Panc1 (cell line): ENCODE measurements around the gene STK10. TPM values are rescaled to one million over a fixed set of nuclear protein-coding genes. Genes with fewer than 3 reads are reported as not detected.

Experiments used
- ATAC-seq: fragments of 200-7000 bp; cut with Tn5 transposase; 2 replicates; pipeline ENCODE4 v1.9.1; 2020; ENCODE audit warnings: mild to moderate bottlenecking, moderate library complexity
- BruUV-seq: library from RNA; stranded (reverse); fragments of 400-500 nt; replicated peaks from 2 replicates; lab custom pipeline; 2021; lab: Mats Ljungman, UMichigan
- CTCF ChIA-PET: fragments of 300-600 bp; sonication (Branson Sonifier 250); formaldehyde crosslinking; loops from one replicate; lab custom pipeline; 2022; ENCODE audit warnings: antibody characterized with exemption; lab: Charles Lee
- POLR2A ChIA-PET: fragments of 300-600 bp; sonication (Branson Sonifier 250); formaldehyde crosslinking; loops from one replicate; lab custom pipeline; 2022; ENCODE audit warnings: antibody characterized with exemption; lab: Charles Lee
- DNase-seq: peaks from one replicate; pipeline ENCODE4 v3.0.0-alpha.2; 2010; ENCODE audit warnings: low read depth, low spot score
- H3K27ac ChIP-seq: 2 replicates; pipeline ENCODE4 v1.5.1; 2011; ENCODE audit warnings: mild to moderate bottlenecking, low read length, inconsistent platforms
- H3K27me3 ChIP-seq: fragments of 200-500 bp; sonication (Bioruptor generic); 2 replicates; pipeline ENCODE4 v1.6.0; 2014; ENCODE audit warnings: low read length, inconsistent platforms; ENCODE audit not compliant: control insufficient read depth, insufficient read depth
- H3K36me3 ChIP-seq: fragments of 200-500 bp; sonication (Bioruptor generic); 2 replicates; pipeline ENCODE4 v1.5.1; 2014; ENCODE audit warnings: inconsistent platforms, mild to moderate bottlenecking, low read length, moderate library complexity; ENCODE audit not compliant: control insufficient read depth, insufficient read depth
- H3K4me1 ChIP-seq: 2 replicates; pipeline ENCODE4 v1.5.1; 2011; ENCODE audit warnings: inconsistent platforms, mild to moderate bottlenecking, low read length, moderate library complexity; ENCODE audit not compliant: control insufficient read depth, insufficient read depth
- H3K4me3 ChIP-seq, 2 experiments: 2 replicates each; pipeline ENCODE4 v1.5.1; 2011 to 2012; ENCODE audit warnings: low read depth in 2 of 2, low read length in 2 of 2, mild to moderate bottlenecking in 2 of 2, inconsistent platforms in 1 of 2, moderate library complexity in 1 of 2
- H3K9me3 ChIP-seq: fragments of 200-500 bp; sonication (Bioruptor generic); 2 replicates; pipeline ENCODE4 v1.5.1; 2014; ENCODE audit warnings: low read depth, mild to moderate bottlenecking, inconsistent platforms, low read length, moderate library complexity; ENCODE audit not compliant: control insufficient read depth, insufficient read depth
- POLR2AphosphoS5 ChIP-seq: IDR thresholded peaks from 2 replicates; pipeline ENCODE4 v1.6.1; 2012; ENCODE audit warnings: mild to moderate bottlenecking, low read depth, low read length, moderate library complexity
- SIN3A ChIP-seq: IDR thresholded peaks from 2 replicates; pipeline ENCODE4 v1.6.1; 2012; ENCODE audit warnings: low read depth, mild to moderate bottlenecking, low read length, moderate library complexity, borderline replicate concordance; ENCODE audit not compliant: insufficient read depth
- TCF7L2 ChIP-seq: IDR thresholded peaks from 2 replicates; pipeline ENCODE4 v1.6.1; 2011; ENCODE audit warnings: mild to moderate bottlenecking, low read depth, low read length, inconsistent platforms
- in situ Hi-C: cut with HindIII; loops from 2 replicates; pipeline ENCODE4 v1.10.0; 2016; ENCODE audit warnings: low sequenced_read_pairs, low pct_unique_long_range_greater_than_20kb
- intact Hi-C: fragments of 100-400 bp; cut with micrococcal nuclease; formaldehyde crosslinking; loops from one replicate; pipeline ENCODE4 v1.10.0; 2022; ENCODE audit not compliant: unreplicated experiment
- total RNA-seq: library from RNA; stranded (reverse); gene quantifications from one replicate; pipeline ENCODE4 v1.2.1, GENCODE V29; 2021; ENCODE audit not compliant: unreplicated experiment
- TF ChIP-seq, protein P1 (sequence below): fragments of 450-650 bp; IDR thresholded peaks from 2 replicates; pipeline ENCODE4 v1.5.1; 2017; ENCODE audit warnings: mild to moderate bottlenecking
- TF ChIP-seq, protein P2 (sequence below), 2 experiments: IDR thresholded peaks; 2 replicates each; pipeline ENCODE4 v1.6.1; 2011 to 2012; ENCODE audit warnings: low read depth in 2 of 2, control low read depth in 1 of 2, low read length in 1 of 2, mild to moderate bottlenecking in 1 of 2, moderate library complexity in 1 of 2; ENCODE audit not compliant: insufficient read depth in 1 of 2

The STK10 gene
- total RNA-seq, 1 experiment from 2014 or later = 34.9 TPM

DNA sequence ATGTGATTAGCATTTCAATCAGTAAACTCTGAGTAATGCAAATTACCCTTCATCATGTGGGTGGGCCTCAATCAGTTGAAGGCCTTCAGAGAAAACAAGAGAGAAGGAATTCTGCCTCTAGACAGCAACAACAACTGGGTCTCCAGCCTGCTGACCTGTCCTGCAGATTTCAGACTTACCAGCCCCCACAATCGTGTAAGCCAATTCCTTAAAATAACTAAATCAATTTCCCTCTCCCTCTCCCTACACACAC, 139.9 kb downstream of the STK10 start:
- in situ Hi-C loops (no loop called here), intact Hi-C loops (no loop called here)
- DNase-seq (no peak), ATAC-seq (no peak)
- CTCF ChIA-PET = no interaction called here
- no peaks in the 10 kb centered on the region for H3K9me3 ChIP-seq
- no TSS peak for BruUV-seq
- no peaks in the 10 kb centered on the region for H3K27me3 ChIP-seq
- POLR2A ChIA-PET = no interaction called here
- H3K4me1 ChIP-seq = no peaks in the 10 kb centered on the region
- no peak overlapping the region for H3K27ac ChIP-seq
- no peaks in the 10 kb centered on the region for H3K36me3 ChIP-seq
- TF ChIP-seq, protein P1, sequence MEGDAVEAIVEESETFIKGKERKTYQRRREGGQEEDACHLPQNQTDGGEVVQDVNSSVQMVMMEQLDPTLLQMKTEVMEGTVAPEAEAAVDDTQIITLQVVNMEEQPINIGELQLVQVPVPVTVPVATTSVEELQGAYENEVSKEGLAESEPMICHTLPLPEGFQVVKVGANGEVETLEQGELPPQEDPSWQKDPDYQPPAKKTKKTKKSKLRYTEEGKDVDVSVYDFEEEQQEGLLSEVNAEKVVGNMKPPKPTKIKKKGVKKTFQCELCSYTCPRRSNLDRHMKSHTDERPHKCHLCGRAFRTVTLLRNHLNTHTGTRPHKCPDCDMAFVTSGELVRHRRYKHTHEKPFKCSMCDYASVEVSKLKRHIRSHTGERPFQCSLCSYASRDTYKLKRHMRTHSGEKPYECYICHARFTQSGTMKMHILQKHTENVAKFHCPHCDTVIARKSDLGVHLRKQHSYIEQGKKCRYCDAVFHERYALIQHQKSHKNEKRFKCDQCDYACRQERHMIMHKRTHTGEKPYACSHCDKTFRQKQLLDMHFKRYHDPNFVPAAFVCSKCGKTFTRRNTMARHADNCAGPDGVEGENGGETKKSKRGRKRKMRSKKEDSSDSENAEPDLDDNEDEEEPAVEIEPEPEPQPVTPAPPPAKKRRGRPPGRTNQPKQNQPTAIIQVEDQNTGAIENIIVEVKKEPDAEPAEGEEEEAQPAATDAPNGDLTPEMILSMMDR = no peak
- TF ChIP-seq SIN3A (no peak), TCF7L2 (no peak)
- no peak overlapping the region for H3K4me3 ChIP-seq

- in situ Hi-C loops = no loop called here
- ATAC-seq = no peak
- DNase-seq = no peak
- Histone ChIP-seq H3K27ac (no peak overlapping the region), H3K27me3 (no peaks in the 10 kb centered on the region), H3K36me3 (no peaks in the 10 kb centered on the region), H3K4me3 (no peak overlapping the region), H3K4me1 (no peaks in the 10 kb centered on the region), H3K9me3 (no peaks in the 10 kb centered on the region)
- BruUV-seq = no TSS peak
- intact Hi-C loops = no loop called here
- CTCF ChIA-PET = interaction anchor here (0.9 kb wide), 1 partner anchor 135 kb away, joined by 3 read pairs; no protein-coding TSS in a partner anchor
- POLR2A ChIA-PET = no interaction called here
- TF ChIP-seq TCF7L2 = no peak
- TF ChIP-seq, protein P2, sequence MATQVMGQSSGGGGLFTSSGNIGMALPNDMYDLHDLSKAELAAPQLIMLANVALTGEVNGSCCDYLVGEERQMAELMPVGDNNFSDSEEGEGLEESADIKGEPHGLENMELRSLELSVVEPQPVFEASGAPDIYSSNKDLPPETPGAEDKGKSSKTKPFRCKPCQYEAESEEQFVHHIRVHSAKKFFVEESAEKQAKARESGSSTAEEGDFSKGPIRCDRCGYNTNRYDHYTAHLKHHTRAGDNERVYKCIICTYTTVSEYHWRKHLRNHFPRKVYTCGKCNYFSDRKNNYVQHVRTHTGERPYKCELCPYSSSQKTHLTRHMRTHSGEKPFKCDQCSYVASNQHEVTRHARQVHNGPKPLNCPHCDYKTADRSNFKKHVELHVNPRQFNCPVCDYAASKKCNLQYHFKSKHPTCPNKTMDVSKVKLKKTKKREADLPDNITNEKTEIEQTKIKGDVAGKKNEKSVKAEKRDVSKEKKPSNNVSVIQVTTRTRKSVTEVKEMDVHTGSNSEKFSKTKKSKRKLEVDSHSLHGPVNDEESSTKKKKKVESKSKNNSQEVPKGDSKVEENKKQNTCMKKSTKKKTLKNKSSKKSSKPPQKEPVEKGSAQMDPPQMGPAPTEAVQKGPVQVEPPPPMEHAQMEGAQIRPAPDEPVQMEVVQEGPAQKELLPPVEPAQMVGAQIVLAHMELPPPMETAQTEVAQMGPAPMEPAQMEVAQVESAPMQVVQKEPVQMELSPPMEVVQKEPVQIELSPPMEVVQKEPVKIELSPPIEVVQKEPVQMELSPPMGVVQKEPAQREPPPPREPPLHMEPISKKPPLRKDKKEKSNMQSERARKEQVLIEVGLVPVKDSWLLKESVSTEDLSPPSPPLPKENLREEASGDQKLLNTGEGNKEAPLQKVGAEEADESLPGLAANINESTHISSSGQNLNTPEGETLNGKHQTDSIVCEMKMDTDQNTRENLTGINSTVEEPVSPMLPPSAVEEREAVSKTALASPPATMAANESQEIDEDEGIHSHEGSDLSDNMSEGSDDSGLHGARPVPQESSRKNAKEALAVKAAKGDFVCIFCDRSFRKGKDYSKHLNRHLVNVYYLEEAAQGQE (IDR thresholded peaks at IDR 0.05; ENCODE audit: insufficient read depth in 1 of 2, low read depth in 2 of 2, low read length in 1 of 2) = no peak
- no peak for TF ChIP-seq POLR2AphosphoS5
- TF ChIP-seq, protein P1 = no peak
- no peak for TF ChIP-seq SIN3A
Observed at GRCh38 chr5:172046593-172046992, 141.4 kb downstream of the STK10 start.
